NCI-H2196 (cell line): ENCODE measurements around the gene RTP1.
A peak's percentile ranks its signal among the peaks of the same experiment; 100 is the strongest.
"Not testable (repeated sequence)": the region's sequence is repeated elsewhere in the genome, so short reads cannot be mapped to it uniquely, and the experiment has no call there.

ENCODE experiments used
- DNase-seq: peaks from one replicate; lab custom pipeline; 2025; ENCODE audit not compliant: unreplicated experiment; lab: John Stamatoyannopoulos, UW

RTP1 gene, protein sequence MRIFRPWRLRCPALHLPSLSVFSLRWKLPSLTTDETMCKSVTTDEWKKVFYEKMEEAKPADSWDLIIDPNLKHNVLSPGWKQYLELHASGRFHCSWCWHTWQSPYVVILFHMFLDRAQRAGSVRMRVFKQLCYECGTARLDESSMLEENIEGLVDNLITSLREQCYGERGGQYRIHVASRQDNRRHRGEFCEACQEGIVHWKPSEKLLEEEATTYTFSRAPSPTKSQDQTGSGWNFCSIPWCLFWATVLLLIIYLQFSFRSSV

DNA sequence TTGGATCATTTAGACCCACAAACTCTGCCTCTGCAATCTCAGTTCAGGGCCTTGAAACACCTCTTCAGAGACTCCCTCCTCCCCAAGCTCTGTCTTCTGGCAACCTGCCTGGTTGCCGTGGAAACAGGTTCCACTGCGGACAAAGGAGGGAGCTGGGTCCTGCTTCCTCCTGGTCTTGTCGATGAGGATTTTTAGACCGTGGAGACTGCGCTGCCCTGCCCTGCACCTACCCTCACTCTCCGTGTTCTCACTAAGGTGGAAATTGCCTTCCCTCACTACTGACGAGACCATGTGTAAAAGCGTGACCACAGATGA is at the start of gene RTP1:
RTP1 (plus strand) TSS at position 152 of the 315 bp plus-strand sequence; CDS start at position 182, 30 bp downstream.
- peak; percentile 87 for DNase-seq

DNA sequence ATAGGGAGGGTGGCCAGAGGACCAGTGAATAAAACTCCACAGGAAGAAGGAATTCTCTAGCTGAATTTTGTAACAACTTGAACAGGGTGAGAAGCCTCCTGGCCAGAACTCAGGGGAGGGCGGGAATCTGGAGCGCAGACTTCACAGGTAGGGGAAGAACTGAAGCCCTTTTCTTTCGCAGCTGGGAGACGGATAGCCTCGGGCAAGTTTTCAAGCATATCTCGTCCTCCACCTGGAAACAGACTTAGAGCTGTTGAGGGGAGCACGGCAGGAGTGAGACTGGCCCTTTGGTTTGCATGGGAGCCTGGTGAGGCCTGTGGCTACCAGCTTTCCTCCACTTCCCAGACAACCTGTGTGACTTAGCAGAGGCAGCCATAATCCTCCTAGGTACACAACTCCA is 47.1 kb upstream of the RTP1 start:
- no peak for DNase-seq

DNA sequence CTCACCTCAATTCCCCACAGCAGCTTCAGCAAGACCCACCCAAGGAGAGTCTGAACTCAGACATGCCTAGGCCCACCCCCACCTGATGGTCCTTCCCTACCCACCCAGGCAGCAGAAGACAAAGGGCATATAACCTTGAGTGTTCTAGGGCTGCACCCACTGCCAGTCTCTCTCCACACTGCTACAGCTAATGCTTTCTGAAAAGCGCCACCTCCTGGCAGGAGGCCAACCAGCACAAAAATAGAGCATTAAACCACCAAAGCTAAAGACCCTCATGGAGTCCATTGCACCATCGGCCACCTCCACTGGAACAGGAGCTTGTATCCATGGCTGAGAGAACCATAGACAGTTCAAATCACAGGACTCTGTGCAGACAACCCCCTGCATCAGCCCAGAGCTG is 46.7 kb upstream of the RTP1 start:
- no peak for DNase-seq

DNA sequence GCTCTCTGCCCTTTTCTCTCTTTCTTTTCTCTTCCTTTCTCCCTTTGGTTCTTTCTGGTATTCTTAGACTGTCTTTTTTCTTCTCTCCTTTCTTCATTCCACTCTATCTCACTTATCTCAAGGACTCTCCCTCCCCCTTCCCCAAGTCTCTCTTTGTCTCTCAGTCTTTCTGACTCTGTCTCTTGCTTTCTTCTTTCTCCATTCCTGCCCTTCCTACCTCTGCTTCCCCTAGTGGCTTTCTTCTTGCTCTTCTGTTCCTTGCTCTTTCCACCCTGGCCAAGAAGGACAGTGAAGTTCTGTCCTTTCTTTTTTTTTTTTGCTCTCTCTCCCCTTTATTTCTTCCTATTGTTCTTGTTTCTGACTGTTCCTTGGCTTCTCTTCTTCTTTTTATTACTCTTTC is 35.7 kb upstream of the RTP1 start:
- DNase-seq: no peak

DNA sequence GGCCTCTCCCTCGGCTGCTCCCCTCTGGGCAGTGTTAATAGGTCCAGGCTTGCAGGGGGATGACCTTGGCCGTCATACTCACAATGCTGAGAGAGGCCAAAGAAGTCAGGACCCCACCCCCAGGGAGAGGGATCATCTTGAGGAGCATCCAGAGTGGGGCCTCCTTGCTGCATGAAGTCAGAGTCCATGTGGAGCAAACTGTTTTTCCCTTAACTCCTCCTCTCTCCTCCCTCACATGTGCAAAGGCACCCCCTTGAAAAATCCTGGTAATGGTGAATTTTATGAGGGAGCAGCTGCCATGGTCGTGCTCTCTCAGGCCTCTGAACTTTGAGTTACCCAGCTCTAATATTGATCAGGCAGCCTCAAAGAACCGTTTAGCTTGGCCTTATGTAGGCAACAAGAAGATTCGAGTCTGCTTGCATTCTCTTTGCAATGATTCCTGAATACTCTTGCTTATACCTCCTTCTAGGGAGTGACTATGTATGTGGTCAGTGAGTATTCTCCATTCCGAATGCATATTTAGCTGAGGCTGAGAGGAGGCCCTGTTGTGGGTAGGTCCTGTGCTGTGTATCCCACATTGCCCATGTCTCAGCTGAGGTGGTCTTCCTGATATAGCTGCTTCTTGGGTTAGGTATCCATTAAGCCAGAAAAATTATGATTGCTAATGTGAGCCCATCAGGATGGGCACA is 34.9 kb upstream of the RTP1 start:
- DNase-seq: no peak

DNA sequence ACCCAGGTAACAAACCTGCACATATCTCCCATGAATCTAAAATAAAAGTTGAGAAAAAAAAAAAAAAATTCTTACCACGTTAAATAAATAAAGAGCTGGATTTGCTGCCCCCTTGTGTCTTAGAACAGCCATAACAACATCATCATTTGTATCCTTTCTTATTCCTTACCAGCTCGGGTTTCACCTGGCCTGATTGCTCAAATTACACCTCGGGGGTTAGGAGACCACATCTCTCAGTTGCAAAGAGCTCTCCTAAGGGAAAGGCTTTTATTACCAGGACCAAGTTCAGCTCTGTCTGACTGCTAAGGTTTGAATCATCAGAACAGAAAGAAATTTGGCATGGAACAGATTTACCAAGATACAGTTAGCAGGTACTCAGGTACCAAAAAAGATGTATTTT is 32.1 kb upstream of the RTP1 start:
- DNase-seq: peak; percentile 89

DNA sequence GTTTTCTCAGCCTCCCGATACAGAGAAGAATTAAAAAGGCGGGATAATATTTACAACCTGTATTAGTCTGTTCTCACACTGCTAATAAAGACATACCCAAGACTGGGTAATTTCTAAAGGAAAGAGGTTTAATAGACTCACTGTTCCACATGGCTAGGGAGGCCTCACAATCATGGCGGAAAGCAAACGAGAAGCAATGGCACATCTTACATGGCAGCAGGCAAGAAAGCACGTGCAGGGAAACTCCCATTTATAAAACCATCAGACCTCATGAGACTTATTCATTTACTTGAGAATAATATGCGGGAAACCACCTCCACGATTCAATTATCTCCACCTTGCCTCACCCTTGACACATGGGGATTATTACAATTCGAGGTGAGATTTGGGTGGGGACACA is 30.5 kb upstream of the RTP1 start:
- DNase-seq: no peak

DNA sequence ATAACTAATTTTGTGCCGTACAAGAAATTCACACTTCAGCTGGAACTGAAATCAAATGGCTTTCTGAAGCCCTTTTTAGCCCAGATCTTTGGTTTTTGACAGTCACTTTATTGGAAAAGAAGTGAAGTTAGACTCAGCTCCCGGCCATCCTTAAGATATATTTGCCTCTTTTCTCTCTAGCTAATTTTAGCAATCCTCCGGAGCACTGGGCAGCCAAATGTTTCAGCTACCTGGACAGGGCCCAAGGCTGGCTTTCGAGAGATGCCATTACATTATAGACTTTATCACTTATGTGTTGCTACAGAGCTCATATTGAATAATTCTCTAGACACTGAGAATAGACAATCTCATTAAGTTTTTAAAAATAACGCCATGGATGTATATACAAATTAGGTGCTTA is 29.5 kb upstream of the RTP1 start:
- no peak for DNase-seq

DNA sequence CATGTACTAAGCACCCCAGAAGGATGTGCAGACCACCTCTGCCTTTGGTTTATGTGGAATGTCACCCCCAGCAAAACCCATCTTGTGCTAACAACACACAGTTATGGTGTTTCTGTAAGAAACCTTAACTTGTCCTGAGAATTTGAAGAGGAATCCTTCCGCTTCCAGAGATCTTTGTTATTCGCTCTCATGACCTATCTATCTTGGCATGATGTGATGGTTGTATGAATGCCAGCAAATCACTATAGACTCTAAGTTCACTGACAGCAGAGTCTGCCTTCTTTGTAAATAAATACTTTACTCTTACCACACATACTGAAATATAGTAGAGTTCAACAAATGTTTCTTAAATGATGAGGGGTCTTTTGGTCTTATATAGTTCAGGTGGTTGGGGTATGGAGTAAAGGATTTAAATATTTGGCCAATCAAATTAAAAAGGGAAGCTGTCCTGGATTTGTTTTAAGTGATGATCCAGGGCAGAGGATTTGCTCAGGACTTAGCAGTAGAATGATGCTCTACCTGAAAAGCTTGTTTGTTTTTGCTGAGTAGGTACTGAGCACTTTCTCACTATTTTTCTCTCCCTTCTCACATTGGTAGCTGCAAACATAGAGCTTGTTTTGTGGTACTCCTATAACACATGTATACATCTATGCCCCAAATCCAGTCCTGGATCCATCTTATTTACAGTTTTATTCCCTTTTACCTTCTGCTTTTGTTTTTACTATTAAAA is 27.9 kb upstream of the RTP1 start:
- no peak for DNase-seq

DNA sequence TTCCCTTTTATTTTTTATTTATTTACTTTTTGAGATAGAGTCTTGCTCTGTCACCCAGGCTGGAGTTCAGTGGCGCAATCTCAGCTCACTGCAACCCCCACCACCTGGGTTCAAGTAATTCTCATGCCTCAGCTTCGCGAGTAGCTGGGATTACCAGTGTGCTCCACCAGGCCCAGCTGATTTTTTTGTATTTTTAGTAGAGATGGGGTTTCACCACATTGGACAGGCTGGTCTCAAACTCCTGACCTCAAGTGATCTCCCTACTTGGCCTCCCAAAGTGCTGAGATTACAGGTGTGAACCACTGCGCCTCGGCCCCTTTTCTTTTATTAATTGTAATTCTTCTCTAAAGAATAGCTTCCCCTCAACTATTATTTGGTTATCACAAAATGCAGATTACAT is 26.4 kb upstream of the RTP1 start:
- DNase-seq: not testable (repeated sequence)

DNA sequence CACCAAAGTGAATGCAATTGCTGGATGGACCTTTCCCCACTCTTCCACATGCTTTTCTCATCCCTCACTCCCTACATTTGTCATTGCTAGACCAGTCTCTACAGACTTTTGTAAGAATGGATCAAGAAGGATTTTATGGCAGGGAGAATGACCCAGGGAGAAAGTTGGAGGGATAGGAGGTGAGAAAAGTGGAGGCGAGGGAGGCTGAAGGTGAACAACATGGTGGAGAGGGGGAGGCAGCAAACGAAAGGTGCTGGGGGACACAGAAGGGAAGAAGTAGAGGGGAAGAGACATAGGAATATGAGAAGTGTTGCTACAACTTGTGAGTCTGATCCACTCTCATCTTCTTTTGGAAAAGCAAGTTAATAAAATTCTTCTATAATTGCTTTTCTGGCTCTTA is 24.4 kb upstream of the RTP1 start:
- DNase-seq: no peak

DNA sequence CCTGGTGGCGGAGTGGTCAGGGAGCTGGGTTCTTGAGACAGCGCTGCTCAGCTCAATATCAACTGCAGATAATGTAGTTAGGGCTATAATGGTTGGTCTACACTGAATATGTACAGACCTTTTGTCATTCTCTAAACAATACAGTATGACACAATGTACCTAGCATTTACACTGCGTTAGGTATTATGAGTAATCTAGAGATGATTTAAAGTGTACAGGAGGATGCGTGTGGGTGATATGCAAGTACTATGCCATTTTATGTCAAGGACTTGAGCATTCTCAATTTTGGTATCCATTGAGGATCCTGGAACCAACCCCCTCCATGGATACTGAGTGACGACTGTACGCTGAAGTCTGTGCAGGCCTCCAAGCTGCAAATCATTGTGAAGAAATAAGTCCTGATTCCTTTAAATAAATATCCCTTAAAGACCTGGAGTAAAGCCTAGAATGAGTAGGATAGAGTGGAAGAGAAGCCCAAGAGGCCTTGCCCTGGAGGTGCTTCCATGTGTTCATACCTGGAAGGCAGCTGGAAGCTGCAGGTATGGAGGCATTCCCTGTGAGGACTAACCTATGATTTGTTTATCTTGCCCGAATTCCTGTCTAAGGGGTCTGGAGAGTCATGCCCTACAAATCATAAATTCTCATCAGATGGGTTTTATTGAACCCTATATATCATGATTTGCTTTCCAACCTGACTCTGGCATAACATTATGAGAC is 15.7 kb upstream of the RTP1 start:
- DNase-seq: no peak

DNA sequence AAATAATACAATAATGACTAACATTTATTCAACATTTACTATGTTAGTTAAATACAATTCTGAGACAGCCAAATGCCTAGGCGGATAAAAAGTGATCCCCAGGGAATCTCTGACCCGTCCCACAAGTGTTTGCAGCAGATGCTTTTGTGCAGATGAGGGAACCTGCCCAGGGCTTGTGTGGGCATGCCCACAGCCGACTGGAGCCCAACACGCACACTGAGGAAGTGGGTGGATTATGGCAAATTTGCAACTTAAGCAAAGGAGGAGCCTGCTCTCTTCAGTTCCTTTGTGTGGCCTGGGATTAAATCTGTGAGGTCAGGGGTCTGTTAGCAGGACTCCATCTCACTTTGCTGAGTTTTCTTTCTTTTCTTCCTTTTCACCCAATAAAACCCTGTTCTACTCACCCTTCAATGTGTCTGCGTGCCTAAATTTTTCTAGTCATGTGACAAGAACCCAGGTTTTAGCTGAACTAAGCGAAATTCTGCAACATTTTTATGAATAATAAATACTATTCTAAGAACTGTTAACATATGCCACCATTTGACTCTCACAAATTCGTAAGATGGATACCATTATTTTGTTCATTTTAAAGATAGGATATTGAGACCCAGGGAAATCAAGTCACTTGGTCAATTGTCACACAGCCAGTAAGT is 13.9 kb upstream of the RTP1 start:
- DNase-seq: no peak

DNA sequence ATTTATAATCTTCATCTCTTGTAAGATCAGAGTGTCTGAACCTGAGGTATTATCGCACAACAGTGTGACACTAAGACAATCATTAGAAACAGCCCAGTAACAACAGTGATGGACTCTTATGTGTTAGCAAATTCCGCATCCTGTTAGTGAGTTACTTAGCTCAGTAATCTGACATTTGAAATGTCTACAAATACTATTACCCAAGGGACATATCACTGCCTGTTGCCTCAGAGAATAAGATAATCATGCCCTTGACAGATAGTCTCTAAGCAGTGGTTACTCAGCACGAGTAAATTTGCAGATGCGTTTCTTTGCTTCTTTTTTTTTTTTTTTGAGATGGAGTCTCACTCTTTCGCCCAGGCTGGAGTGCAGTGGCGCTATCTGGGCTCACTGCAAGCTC is 13.4 kb upstream of the RTP1 start:
- DNase-seq: no peak

DNA sequence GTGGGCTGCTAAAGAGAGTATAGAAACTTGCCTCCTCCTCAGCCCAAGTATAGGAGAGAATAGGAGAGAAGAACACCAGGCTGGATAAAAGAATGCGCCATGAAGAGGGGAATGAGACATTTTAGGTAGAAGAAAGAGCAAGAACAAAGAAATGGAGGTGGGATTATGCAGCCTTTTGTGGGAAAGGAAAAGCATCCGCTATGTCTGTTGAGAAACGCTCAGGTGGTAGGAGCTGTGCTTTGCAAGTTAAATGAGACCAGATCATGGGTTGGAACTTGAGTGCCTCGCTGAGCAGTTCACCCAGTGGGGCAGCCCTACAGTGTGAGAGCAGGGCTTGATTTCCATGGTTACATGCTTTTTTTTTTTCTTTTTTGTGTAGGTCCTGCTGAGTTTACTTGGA is 11.5 kb upstream of the RTP1 start:
- DNase-seq: no peak

DNA sequence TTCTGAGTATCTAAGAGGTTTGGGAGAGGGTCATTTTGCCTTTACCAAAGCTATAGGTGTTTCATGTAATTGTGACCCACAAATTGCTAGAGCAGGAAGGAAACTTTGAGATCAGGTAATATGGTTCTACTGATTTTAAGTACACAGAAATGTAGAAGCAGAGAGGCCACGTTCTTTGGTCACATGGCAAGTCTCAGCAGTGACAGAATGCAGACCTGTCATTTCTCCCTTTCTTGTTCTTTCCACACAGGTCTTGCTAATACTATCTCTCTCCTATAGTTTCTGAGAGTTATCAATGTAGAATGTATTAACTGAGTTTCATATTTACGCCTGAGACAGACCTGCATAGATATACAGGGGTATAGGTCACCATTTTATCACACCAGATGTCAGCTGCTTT is 10.9 kb upstream of the RTP1 start:
- DNase-seq: no peak

DNA sequence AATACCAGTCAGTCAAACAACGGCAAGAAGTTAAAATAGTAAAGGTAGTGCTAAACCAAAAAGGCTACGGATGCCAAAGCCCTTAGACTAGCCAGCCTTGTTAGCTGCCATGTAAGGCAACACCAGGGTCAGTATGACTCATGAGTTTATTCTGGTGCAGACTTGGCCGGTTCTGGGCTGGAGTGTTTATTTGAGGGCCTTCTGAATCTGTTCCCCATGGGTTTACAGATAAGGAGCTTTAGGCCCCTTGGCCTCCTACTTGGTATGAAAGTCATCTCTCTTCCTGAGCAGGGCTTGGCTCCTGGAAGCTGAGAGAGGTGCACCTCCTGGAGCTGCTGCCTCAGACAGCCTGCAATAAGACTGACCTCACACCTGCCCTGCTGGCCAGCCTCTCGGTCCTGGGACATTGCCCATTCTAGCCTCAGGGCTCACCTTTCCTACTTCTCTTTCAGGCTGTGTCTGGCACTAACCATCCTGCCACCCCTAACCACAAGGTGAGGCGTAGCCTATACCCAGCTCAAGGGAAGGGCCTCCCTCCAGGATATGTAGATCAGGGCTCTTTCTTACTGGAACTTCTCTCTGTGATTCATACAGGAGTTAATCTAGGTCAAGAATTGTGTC is 10.4 kb upstream of the RTP1 start:
- peak; percentile 93 for DNase-seq

DNA sequence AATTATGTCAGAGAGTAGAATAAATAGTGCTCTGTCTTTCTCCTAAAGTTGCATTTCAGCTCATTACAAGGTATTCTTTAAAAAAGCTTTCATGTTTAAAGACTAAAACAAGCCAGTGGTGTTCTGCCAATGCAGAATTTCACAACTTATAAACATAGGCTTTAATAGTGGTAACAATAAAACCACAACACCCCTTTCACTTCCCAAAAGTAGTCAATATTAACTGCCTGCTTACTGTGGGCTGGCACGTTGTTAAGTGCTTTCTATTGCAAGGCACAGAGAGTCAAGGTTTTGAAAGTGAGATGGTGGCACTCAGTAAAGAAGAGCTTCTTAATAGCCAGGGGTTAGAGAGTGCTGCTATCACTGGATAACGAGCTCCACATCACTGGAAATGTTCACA is 8.4 kb upstream of the RTP1 start:
- DNase-seq: no peak

DNA sequence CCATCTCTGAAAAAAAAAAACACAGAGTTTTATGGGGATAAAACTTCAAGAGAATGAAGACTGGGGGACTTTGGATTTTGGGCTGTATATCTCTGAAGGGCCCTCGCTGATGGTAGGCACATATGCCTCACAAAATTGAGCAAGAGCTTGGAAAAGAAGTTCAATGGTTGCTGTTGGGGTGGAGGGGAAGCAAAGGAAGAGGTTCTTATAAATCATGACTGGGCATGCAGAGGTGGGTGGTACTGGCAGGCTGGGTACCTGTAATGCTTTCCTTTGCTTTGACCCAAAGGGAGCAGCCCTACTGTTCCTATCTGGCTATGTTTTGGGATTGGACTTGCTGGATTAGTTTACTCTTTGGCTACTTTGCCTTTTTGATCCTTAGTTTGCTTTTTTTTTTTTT is 6.0 kb upstream of the RTP1 start:
- no peak for DNase-seq

DNA sequence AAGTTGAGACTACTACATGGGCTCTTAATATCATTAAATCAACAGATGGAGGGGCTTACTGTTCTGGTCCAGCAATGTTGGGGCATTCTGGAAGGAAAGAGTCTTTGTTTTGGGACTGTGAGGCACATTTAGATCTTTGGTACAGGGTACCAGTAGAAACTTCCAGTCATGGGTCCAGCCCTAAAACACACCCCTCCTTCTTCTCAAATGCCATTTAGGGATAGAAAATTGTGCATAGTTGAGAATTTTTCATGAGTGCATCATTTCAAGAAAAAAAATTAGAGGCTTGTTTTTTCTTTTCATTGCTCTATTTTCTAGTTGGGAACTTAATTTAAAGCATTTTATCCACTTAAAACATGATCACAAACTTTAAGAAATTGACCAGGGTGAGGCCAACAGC is 4.1 kb upstream of the RTP1 start:
- no peak for DNase-seq
